HCT116 (cell line): ENCODE measurements around the gene SYCE1.

ENCODE experiments used
- ATF3 ChIP-seq: IDR thresholded peaks from 2 replicates; pipeline ENCODE4 v1.6.1; 2012
- CTCF ChIP-seq, 3 experiments: fragments of 200-600 bp in 1 of 3; sonication (generic) in 1 of 3; IDR thresholded peaks in 2 of 3; conservative IDR thresholded peaks in 1 of 3; 2 replicates each; pipeline ENCODE4 v1.5.1; 2012 to 2017; ENCODE audit warnings: low read depth in 2 of 3, low read length in 2 of 3, antibody characterized with exemption in 1 of 3, borderline replicate concordance in 1 of 3, control low read depth in 1 of 3, mild to moderate bottlenecking in 1 of 3, mixed read lengths in 1 of 3, mixed run types in 1 of 3, moderate library complexity in 1 of 3; ENCODE audit not compliant: insufficient read depth in 1 of 3
- EZH2 ChIP-seq: fragments of 200-600 bp; sonication (generic); IDR thresholded peaks from 2 replicates; pipeline ENCODE4 v1.6.1; 2017; ENCODE audit warnings: antibody characterized with exemption, mixed run types
- POLR2A ChIP-seq: IDR thresholded peaks from 2 replicates; pipeline ENCODE4 v1.7.0; 2011; ENCODE audit warnings: borderline replicate concordance; ENCODE audit not compliant: insufficient read depth, insufficient read length; ENCODE audit errors: extremely low read depth
- RAD21 ChIP-seq: IDR thresholded peaks from 2 replicates; pipeline ENCODE4 v1.6.1; 2012; ENCODE audit warnings: low read depth, mild to moderate bottlenecking
- REST ChIP-seq: IDR thresholded peaks from 2 replicates; pipeline ENCODE4 v1.6.1; 2012; ENCODE audit warnings: low read depth
- SP1 ChIP-seq: IDR thresholded peaks from 2 replicates; pipeline ENCODE4 v1.6.1; 2012; ENCODE audit warnings: low read depth
- ZBTB33 ChIP-seq: IDR thresholded peaks from 2 replicates; pipeline ENCODE4 v1.6.1; 2011; ENCODE audit warnings: mild to moderate bottlenecking, low read length, moderate library complexity; ENCODE audit not compliant: insufficient replicate concordance; ENCODE audit errors: extremely low read depth
- ZNF274 ChIP-seq: fragments of 200-500 bp; sonication (Bioruptor generic); IDR thresholded peaks from 2 replicates; pipeline ENCODE4 v1.6.1; 2014; ENCODE audit warnings: mild to moderate bottlenecking, low read depth, low read length, inconsistent platforms

GRCh38 chr10:133614830-133615580 lies 49.6 kb upstream of the SYCE1 start:
- no peak for TF ChIP-seq ZNF274
- no peak for TF ChIP-seq CTCF (IDR thresholded peaks at IDR 0.05 in 2 of 3, conservative IDR thresholded peaks at IDR 0.05 in 1 of 3; ENCODE audit: borderline replicate concordance in 1 of 3, insufficient read depth in 1 of 3, low read depth in 2 of 3, low read length in 2 of 3)
- TF ChIP-seq RAD21 = no peak
- no peak for TF ChIP-seq SP1
- no peak for TF ChIP-seq ATF3
- no peak for TF ChIP-seq REST
- TF ChIP-seq POLR2A = no peak
- no peak for TF ChIP-seq EZH2
- no peak for TF ChIP-seq ZBTB33
